Nephron progenitor cell (in vitro differentiated cells): Measurements from ENCODE around the gene FCRL6.

Source experiments
- DNase-seq: peaks from one replicate; pipeline ENCODE4 v3.0.0; 2021
- H3K27ac Mint-ChIP-seq: 2 replicates; pipeline ENCODE4 v1.8.0; 2021; ENCODE audit warnings: mild to moderate bottlenecking, moderate library complexity, mixed read lengths
- H3K27me3 Mint-ChIP-seq: 2 replicates; pipeline ENCODE4 v1.8.0; 2021; ENCODE audit warnings: mild to moderate bottlenecking, low read depth, mixed read lengths; ENCODE audit not compliant: poor library complexity
- H3K36me3 Mint-ChIP-seq: 2 replicates; pipeline ENCODE4 v1.8.0; 2021; ENCODE audit warnings: low read depth, mixed read lengths
- H3K4me1 Mint-ChIP-seq: 2 replicates; pipeline ENCODE4 v1.8.0; 2021; ENCODE audit warnings: mixed read lengths
- H3K4me3 Mint-ChIP-seq: 2 replicates; pipeline ENCODE4 v1.8.0; 2021; ENCODE audit warnings: mild to moderate bottlenecking, moderate library complexity, mixed read lengths
- H3K9me3 Mint-ChIP-seq: 2 replicates; pipeline ENCODE4 v1.8.0; 2021; ENCODE audit warnings: mild to moderate bottlenecking, moderate library complexity, mixed read lengths
- TF ChIP-seq, protein P1 (sequence below): fragments of 200-600 bp; sonication (generic); IDR thresholded peaks from 2 replicates; pipeline ENCODE4 v1.5.0; 2021; ENCODE audit warnings: antibody characterized with exemption

The FCRL6 gene

DNA sequence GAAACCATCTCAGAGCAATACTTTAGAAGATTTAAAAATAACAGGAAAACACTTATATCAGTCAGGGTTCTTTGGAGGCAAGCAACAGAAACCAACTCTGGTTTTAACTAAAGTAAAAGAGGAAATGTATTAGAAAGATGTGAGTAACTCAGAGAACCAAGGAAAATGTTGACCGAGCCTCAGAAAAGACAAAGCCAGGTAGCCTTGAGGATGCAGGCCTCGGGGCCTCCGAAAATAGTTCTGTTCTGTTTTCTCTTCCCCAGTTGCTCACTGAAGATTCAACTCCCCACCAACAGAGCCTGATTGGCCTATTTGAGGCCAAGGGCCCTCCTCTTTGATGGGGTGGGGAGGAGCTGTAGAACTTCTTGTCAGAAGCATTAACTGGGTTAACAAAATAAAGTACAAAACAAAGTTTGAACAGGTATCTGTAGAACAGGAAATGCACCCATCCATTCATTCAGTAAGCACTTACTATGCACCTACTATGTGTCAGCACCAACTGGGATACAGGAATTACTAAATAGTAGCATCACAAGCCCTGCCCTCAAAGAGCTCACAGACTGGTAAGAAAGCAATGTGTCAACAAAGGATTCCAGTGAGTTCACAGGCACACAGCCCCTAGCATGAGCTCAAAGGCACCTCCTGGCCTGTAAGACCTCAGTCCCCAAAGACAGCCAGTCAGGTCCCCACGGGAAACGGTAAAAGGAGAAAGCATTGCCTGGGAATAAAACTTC, 37.1 kb downstream of the FCRL6 start:
- Mint-ChIP-seq H3K36me3 (no peaks in the 10 kb centered on the region), H3K27ac (no peak overlapping the region)
- TF ChIP-seq, protein P1, sequence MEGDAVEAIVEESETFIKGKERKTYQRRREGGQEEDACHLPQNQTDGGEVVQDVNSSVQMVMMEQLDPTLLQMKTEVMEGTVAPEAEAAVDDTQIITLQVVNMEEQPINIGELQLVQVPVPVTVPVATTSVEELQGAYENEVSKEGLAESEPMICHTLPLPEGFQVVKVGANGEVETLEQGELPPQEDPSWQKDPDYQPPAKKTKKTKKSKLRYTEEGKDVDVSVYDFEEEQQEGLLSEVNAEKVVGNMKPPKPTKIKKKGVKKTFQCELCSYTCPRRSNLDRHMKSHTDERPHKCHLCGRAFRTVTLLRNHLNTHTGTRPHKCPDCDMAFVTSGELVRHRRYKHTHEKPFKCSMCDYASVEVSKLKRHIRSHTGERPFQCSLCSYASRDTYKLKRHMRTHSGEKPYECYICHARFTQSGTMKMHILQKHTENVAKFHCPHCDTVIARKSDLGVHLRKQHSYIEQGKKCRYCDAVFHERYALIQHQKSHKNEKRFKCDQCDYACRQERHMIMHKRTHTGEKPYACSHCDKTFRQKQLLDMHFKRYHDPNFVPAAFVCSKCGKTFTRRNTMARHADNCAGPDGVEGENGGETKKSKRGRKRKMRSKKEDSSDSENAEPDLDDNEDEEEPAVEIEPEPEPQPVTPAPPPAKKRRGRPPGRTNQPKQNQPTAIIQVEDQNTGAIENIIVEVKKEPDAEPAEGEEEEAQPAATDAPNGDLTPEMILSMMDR = no peak

DNA sequence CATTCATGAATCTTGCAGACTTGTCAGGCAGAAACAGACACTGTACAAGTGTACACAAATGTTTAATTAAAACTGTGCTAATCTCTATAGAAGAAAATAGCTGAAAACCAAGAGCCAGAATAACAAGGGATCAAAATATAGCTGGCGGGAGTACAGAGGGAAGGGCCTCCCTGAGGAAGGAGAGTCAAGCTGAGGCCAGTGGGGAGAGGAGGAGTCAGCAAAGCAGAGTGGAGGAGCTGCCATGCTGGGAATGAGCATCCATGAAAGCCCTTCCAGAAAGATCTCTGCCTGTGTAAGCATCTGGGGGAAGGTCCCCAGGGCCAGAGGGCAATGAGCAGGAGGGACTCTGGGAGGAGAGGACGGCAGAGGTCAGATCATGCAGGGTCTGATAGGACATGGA, 39.6 kb downstream of the FCRL6 start:
- Mint-ChIP-seq H3K4me3 (no peak overlapping the region), H3K27ac (no peak overlapping the region), H3K9me3 (no peaks in the 10 kb centered on the region), H3K27me3 (peaks cover 55% of the 10 kb centered on the region), H3K4me1 (peaks cover 15% of the 10 kb centered on the region), H3K36me3 (no peaks in the 10 kb centered on the region)
- no peak for DNase-seq
- TF ChIP-seq, protein P1 = no peak

More for the DNA sequence above, 37.1 kb downstream of the FCRL6 start:
- H3K27me3 Mint-ChIP-seq = peaks cover 41% of the 10 kb centered on the region
- H3K4me3 Mint-ChIP-seq = no peak overlapping the region
- no peak for DNase-seq
- H3K4me1 Mint-ChIP-seq = peaks cover 9% of the 10 kb centered on the region
- H3K9me3 Mint-ChIP-seq = no peaks in the 10 kb centered on the region

DNA sequence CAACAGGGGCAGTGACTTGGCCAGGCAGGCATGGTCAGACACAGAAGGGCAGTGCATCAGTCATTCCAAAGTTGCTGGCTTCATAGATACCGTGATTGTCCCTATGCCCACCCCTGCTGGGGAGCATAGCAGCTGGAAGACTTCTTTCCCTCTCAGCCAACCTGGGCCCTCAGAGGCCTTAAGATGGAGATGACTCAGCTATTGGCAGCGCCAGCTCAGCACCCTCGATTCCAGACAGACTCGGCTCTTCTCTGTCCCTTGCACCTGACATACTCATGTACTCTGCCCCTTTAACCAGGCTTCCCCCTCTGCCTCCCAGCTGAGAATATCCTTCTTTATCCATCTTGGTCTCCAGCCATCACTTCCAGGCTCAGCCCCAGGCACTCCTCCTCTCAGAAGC, 41.3 kb downstream of the FCRL6 start:
- H3K27ac Mint-ChIP-seq = no peak overlapping the region

DNA sequence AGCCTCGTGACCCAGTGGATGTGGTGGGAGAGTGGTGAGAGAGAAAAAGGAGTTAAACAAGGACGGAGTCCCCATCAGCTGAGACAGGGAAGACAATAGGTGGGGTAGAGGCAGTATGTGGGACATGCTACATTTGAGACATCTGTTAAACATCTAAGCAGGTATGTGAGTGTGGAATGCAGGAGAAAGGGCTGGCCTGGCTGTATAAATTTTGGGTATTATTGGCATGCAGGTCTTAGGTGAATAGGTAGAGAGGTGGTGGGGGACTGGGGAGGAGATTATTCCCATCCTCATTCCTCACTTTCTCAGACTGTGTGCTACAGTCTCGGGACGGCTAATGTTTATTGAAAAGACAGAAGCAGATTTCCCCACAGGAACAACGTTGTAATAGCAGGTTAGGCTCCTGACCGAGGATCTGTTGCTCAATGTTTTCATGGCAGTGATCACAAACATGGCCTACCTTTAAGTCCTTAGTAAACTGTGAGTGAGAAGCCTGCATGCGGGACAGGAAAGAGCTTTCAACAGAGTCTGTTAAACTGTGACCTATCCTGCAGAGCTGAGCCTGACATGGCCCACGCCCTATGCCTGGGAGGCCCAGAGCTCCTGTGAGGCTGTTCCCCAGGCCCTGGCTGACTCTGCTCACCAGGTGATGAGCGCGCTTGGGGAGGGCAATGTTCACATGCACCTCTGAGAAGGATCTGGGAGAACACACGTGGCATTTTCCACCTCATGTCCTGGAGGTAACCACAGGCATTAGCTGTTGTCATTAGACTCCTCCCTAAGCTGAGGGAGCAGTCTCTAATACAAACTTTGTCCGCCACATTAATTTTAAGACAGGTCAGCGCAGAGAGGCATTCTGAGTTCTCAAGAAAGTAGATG, 43.8 kb downstream of the FCRL6 start:
- no peaks in the 10 kb centered on the region for H3K36me3 Mint-ChIP-seq
- TF ChIP-seq, protein P1 = no peak
- no peaks in the 10 kb centered on the region for H3K9me3 Mint-ChIP-seq
- no peak overlapping the region for H3K4me3 Mint-ChIP-seq
- H3K27me3 Mint-ChIP-seq = peaks cover 69% of the 10 kb centered on the region
- H3K27ac Mint-ChIP-seq = no peak overlapping the region
- peaks cover 15% of the 10 kb centered on the region for H3K4me1 Mint-ChIP-seq
- no peak for DNase-seq

More for the DNA sequence above, 41.3 kb downstream of the FCRL6 start:
- Mint-ChIP-seq H3K36me3 (no peaks in the 10 kb centered on the region), H3K4me3 (no peak overlapping the region), H3K9me3 (no peaks in the 10 kb centered on the region), H3K4me1 (peaks cover 15% of the 10 kb centered on the region), H3K27me3 (peaks cover 61% of the 10 kb centered on the region)
- DNase-seq = no peak
- TF ChIP-seq, protein P1 = no peak

DNA sequence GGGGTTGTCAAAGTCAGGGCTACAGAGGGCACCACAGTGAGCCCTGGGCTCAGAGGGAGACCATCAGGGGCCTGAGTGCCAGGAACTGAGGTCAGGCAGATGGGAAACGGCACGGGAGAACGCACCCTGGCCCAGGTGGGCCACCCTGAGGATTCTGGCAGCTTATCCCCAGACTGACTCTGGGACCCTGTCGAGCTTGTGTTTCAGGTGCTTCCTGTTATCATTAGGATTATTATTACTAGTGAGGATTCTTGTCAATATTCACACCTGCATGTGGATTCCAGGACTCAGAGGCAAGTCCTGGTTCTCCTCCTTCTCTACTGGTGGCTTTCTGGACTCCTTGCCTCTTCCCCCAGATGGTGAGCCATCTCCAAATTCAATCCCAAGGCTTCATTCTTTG, 45.1 kb downstream of the FCRL6 start:
- no peak for DNase-seq
- no peaks in the 10 kb centered on the region for H3K36me3 Mint-ChIP-seq
- H3K9me3 Mint-ChIP-seq = no peaks in the 10 kb centered on the region
- no peak overlapping the region for H3K4me3 Mint-ChIP-seq
- H3K4me1 Mint-ChIP-seq = peaks cover 7% of the 10 kb centered on the region
- TF ChIP-seq, protein P1 = no peak
- no peak overlapping the region for H3K27ac Mint-ChIP-seq
- peaks cover 74% of the 10 kb centered on the region for H3K27me3 Mint-ChIP-seq
